Measurements from ENCODE around the gene RANBP17.

RANBP17 gene

GRCh38 chr5:170854566-170854965 lies 7.3 kb upstream of the RANBP17 start (continued):
- no peak for TF ChIP-seq POU6F1 (CRISPR knock-in tag; IDR thresholded peaks at IDR 0.05; ENCODE audit: borderline replicate concordance, low read depth)
- no peak for TF ChIP-seq CSRNP3 (CRISPR knock-in tag; IDR thresholded peaks at IDR 0.05)
- TF ChIP-seq ZC3H10 (CRISPR knock-in tag; IDR thresholded peaks at IDR 0.05): no peak
- no peak for TF ChIP-seq PPARA (CRISPR knock-in tag; IDR thresholded peaks at IDR 0.05; ENCODE audit: borderline replicate concordance)
- no peak for TF ChIP-seq TSHZ2 (CRISPR knock-in tag; IDR thresholded peaks at IDR 0.05)
- TF ChIP-seq TOX (CRISPR knock-in tag; IDR thresholded peaks at IDR 0.05; ENCODE audit: borderline replicate concordance): no peak
- no peak for TF ChIP-seq TCF4 (CRISPR knock-in tag; IDR thresholded peaks at IDR 0.05; ENCODE audit: borderline replicate concordance)
- no peak for TF ChIP-seq SNAI2 (CRISPR knock-in tag; IDR thresholded peaks at IDR 0.05)
- TF ChIP-seq ZNF565 (CRISPR knock-in tag; conservative IDR thresholded peaks at IDR 0.05; ENCODE audit: low read depth): no peak

- ATAC-seq: no peak
- TF ChIP-seq CREB5 (CRISPR knock-in tag; IDR thresholded peaks at IDR 0.05; ENCODE audit: low read depth): no peak
- TF ChIP-seq BACH2 (CRISPR knock-in tag; IDR thresholded peaks at IDR 0.05; ENCODE audit: borderline replicate concordance): no peak
- no peak for TF ChIP-seq TSHZ2 (CRISPR knock-in tag; IDR thresholded peaks at IDR 0.05)
- no peak for TF ChIP-seq ZNF565 (CRISPR knock-in tag; conservative IDR thresholded peaks at IDR 0.05; ENCODE audit: low read depth)
- TF ChIP-seq RARB (CRISPR knock-in tag; IDR thresholded peaks at IDR 0.05): no peak
- no peak for TF ChIP-seq ZC3H10 (CRISPR knock-in tag; IDR thresholded peaks at IDR 0.05)
- no peak for TF ChIP-seq ISL1 (CRISPR knock-in tag; IDR thresholded peaks at IDR 0.05)
- no peak for TF ChIP-seq ZFP3 (CRISPR knock-in tag; IDR thresholded peaks at IDR 0.05)
- TF ChIP-seq ZNF8 (CRISPR knock-in tag; IDR thresholded peaks at IDR 0.05): no peak
- no peak for TF ChIP-seq ZFP30 (CRISPR knock-in tag; IDR thresholded peaks at IDR 0.05)
- no peak for TF ChIP-seq ZNF70 (CRISPR knock-in tag; IDR thresholded peaks at IDR 0.05)
- no peak for TF ChIP-seq ESRRG (CRISPR knock-in tag; IDR thresholded peaks at IDR 0.05)
- no peak for TF ChIP-seq POU6F1 (CRISPR knock-in tag; IDR thresholded peaks at IDR 0.05; ENCODE audit: borderline replicate concordance, low read depth)
- no peak for TF ChIP-seq OSR1 (CRISPR knock-in tag; IDR thresholded peaks at IDR 0.05)
- no peak for TF ChIP-seq TOX (CRISPR knock-in tag; IDR thresholded peaks at IDR 0.05; ENCODE audit: borderline replicate concordance)
- no peak for TF ChIP-seq GLIS3 (CRISPR knock-in tag; IDR thresholded peaks at IDR 0.05)
- TF ChIP-seq CSDC2 (CRISPR knock-in tag; IDR thresholded peaks at IDR 0.05): no peak
- no peak for TF ChIP-seq TCF4 (CRISPR knock-in tag; IDR thresholded peaks at IDR 0.05; ENCODE audit: borderline replicate concordance)
- no peak for TF ChIP-seq CSRNP3 (CRISPR knock-in tag; IDR thresholded peaks at IDR 0.05)
- TF ChIP-seq PPARA (CRISPR knock-in tag; IDR thresholded peaks at IDR 0.05; ENCODE audit: borderline replicate concordance): no peak
Measured at GRCh38 chr5:170857066-170857465, 4.8 kb upstream of the RANBP17 start.

Measured in SK-N-SH treated with all-trans-retinoic acid at 6 μM for 48 hours (cell line).